Epithelial cell of prostate (primary cell): ENCODE data around the gene SYNDIG1.
"Not testable (repeated sequence)": the region's sequence is repeated elsewhere in the genome, so short reads cannot be mapped to it uniquely, and the experiment has no call there.

Experiments used
- DNase-seq: peaks from one replicate; pipeline ENCODE4 v3.0.0-alpha.2; 2011; ENCODE audit warnings: low read depth, low spot score
- H3K27ac ChIP-seq: fragments of 450-650 bp; 2 replicates; pipeline ENCODE4 v1.5.1; 2017; ENCODE audit warnings: mild to moderate bottlenecking

The SYNDIG1 gene

DNA sequence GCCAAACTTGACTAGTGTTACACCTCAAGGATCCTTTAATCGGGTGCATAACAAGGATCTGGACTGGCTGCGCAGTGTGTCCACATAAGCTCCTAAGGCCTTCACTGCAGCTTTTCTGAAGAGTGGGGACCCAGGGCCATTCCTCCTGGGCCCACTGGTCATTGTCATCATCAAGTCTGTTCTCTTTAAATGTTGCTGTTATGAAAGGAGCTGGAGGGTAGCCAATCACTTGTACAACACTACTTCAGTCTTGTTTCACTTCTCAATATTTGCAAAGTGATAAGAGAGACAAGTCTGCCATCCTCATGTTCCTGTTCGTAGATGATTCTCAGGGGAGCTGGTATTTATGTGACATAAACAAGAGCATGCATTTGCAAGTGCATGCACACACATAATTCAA is 149.8 kb downstream of the SYNDIG1 start:
- H3K27ac ChIP-seq, result no peak overlapping the region
- no peak for DNase-seq

DNA sequence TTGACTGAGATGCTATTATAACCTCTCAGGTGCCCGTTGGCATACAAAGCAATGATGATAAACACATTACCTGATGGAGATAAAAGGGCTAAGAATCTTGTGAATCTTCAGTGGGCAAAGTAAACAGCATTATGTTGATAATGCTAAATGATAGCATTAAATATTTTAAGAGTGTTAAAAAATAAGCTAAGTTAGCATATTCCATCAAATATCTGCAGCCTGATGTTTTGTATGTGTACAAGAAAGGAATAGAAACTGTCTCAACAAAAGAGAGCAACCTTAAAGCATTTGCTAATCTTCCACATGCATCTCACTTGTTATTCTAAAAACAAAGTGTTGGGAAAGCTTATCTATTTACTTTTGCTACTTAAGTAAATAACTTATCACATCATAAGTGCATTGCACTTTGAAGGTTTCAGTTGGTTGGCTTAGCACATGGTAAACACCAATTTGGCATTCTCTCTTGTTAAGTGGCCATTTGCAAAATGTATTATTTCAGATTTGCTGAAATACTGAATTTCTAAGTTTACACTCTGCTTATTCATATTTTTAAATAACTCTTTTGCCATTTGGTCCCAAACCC is 151.6 kb downstream of the SYNDIG1 start:
- H3K27ac ChIP-seq, result no peak overlapping the region
- no peak for DNase-seq

DNA sequence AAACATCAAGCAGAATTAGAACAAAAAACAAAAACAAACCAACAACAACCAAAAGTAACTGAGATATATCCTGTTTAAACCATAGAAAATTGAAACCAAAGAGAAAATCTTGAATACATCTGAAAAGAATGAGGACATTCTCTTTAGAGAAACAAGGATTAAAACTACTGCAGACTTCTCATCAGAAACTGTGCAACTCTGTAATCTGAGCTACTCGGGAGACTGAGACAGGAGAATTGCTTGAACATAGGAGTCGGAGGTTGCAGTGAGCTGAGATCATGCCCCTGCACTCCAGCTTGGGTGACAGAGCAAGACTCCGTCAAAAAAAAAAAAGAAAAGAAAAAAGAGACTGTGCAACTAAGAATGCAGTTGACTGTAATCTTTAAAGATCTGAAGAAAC is 153.4 kb downstream of the SYNDIG1 start:
- no peak for DNase-seq
- no peak overlapping the region for H3K27ac ChIP-seq

DNA sequence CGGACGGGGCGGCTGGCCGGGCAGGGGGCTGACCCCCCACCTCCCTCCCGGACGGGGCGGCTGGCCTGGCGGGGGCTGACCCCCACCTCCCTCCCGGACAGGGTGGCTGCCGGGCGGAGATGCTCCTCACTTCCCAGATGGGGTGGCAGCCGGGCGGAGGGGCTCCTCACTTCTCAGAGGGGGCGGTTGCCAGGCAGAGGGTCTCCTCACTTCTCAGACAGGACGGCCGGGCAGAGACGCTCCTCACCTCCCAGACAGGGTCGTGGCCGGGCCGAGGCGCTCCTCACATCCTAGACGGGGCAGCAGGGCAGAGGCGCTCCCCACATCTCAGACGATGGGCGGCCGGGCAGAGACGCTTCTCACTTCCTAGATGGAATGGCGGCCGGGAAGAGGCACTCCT is 156.7 kb downstream of the SYNDIG1 start:
- DNase-seq, H3K27ac ChIP-seq: not testable (repeated sequence)

DNA sequence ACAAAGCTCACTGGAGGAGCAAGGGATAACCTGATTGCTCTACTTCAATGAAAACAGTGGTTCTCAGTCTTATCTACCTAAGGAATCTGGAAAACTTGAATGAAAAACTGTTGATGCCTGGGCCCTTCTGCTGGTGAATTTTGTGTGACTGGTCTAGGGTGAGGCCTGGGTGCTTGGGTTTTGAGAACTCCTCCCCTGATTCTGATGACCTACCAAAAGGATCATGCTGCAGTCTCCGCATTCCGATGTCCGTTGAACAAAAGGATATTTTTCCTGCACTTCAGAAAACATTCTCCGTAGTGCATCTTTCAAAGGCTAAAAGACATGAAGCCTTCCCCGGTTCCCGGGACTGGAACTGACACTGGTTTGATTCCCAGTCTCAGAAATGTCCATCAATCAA is 157.9 kb downstream of the SYNDIG1 start:
- H3K27ac ChIP-seq, result no peak overlapping the region
- DNase-seq, result no peak

DNA sequence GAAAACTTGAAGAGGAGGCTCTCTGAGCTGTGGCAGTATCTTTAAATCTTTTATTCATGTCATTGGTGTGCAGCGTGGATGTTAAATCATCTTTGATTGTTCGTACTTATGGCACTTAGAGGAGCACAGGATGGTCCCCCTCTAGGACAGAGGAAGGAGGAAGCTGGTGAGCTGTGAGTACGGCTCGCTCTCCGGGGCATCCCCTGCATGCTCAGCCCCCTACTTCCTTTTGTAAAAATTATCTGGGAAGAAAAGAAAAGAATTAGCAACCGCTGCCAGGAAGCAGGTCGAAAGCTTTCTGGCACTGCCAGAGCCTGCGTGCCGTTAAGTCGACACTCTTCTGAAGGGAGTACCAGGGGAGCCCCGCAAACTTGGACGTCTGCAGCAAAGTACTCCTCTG is 158.5 kb downstream of the SYNDIG1 start:
- H3K27ac ChIP-seq, result no peak overlapping the region
- DNase-seq, result no peak

DNA sequence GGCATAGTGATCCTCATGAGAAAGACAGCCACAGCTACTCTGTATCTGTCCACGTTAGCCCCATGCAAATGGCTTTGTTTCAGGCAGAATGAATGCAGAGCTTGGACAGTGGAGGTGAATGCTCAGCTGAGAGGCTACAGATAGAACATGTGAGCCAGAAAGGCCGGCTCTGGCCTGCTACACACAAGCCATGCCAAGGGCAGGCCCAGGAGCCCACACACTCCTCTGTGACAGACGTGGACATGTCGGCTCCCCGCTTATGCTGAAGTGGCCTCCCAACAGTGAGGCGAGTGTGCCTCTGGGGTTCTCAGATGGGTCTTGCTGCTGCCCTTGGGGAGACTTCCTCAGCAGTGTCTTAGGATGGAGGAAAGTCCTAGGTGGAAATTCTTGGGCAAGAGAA is 159.6 kb downstream of the SYNDIG1 start:
- no peak overlapping the region for H3K27ac ChIP-seq
- DNase-seq, result no peak

DNA sequence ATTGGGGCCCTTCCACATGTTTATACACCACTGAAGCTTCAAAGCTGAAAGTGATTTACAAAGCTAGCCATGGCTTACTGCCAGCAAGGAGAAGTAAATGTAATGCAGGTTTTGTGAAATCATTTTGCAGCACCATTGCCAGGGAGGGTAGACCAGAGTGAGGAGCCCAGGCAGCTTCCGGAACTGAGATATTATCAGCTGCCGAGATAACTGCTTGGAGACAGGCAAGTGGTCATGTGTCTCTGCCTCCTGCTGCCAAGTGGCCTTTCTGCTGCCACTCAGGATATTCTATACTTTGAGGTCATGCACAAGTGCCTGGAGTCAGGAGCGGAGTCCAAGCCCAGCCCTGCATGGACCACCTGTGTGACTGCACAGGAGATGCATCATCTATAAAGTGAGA is 160.2 kb downstream of the SYNDIG1 start:
- no peak for DNase-seq
- no peak overlapping the region for H3K27ac ChIP-seq

DNA sequence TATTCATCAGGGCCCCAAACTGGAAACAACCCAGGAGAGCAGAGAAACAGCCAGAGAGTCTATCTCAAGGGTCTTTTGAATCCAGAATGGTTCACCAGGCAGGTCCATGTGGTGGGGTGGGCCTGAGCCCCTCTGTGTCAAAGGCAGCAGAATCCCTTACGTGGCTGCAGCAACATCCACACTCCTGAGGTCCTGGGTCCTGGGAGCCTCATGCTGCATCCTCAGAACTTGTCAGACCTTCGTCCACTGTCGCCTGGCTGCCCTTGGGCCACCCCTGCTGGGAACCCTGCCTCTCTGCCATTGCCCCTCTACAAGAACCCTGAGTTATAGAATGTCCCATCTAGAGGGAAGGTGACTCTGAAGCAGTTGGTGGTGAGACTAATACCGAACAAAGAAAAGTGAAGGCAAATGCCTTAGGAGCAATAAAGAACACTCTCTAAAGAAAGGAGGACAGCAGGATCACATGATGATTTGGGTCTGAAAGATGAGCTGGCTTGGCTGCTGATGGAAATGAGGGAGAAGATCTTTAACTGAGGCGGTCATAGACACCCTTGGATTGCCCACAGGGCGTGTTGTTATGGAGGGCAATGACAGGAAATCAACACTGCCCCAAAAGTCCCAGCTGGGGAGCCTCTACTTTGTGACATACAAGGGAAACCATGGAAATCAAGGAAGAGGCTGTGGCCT is 161.2 kb downstream of the SYNDIG1 start:
- no peak for DNase-seq
- no peak overlapping the region for H3K27ac ChIP-seq

DNA sequence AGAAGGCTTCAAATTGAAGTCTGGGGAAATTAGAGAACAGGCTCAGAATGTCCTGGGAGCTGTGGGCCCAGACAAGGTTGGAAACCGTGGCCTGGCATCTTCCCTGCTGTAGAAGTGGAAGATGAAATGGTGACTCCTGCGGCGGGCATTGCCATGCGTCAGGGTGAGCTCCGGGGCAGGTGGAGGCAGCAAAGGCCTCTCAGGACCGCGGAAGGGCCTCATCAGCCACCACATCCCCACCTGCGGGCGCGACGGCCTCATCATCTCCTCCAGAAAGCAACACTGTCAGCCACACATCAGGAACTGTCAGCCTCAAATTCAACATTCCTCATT is 161.7 kb downstream of the SYNDIG1 start:
- H3K27ac ChIP-seq, result no peak overlapping the region
- no peak for DNase-seq

DNA sequence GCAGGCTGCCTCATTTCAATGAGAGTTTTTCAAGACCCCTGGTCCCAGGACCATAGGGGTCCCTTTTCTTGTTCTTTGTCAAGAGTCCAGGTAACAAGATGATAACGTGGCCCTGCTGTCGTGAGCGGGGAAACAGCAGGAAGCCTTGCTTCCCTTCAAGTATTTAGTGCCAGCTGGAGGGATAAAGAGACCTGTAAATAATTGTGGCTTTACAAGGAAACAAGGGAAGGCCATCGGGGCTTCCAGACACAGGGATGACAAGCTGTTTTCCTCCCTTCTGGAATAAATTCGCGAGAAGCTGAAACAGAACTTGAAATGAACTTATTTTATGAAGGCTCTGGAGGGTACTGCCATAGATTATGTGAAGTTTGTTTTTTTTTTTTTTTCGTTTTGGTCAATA is 163.2 kb downstream of the SYNDIG1 start:
- H3K27ac ChIP-seq, result no peak overlapping the region
- no peak for DNase-seq

DNA sequence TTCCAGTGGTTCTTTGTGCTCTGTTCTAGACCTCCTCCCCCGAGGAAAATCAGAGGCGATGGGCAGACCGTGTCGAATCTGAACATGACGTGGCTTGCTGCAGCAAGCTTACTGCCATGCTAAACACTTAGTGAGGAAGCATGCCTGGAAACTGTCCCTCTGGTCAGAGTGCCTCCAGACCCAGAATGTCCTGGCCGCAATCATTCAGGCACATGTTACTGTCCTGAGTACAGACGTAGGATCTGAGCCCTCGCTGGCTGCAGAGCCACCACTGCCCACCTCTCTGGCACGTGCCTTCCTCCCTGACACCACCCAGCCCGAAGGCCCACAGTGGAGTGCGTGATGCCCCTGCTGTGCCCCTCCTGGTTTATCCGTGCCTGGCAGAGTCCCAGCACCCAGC is 163.6 kb downstream of the SYNDIG1 start:
- no peak overlapping the region for H3K27ac ChIP-seq
- no peak for DNase-seq

DNA sequence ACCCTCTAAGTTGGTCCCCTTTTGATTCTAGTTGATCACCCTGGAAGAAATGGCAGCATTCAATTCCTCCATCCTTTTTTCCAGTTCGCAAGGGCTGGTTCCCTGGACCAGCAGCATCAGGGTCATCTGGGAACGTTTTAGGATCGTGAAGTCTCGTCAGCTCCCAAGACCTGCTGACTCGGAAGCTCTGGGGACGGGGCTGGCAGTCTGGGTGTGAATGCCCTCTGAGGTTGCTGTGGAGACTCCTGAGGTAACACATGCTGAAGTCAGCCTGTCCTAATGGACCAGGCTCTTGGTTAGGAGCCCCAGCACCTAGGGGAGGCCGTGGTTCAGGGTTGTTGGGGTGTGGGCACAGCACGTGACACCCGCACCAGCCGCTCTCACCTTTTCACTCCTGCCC is 164.1 kb downstream of the SYNDIG1 start:
- H3K27ac ChIP-seq, result no peak overlapping the region
- no peak for DNase-seq

DNA sequence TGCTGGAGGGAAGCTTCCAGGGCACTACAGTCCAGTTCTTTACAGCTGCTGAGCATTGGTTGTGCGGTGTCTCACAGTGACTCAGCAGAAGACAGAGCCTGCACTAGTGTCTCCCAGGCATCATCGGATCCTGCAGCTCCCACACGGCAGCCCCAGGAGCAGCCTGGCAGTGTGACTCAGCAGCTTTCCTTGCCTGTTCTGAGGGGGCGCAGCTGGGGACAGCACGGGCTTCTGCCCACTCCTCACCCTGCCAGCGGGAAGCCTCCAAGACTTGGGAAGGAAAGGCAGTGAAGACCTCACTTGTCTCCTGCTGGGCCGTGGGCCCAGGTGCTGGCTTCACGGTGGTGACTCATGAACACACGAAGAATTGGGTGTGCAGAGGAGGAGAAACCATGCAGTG is 165.4 kb downstream of the SYNDIG1 start:
- no peak for DNase-seq

DNA sequence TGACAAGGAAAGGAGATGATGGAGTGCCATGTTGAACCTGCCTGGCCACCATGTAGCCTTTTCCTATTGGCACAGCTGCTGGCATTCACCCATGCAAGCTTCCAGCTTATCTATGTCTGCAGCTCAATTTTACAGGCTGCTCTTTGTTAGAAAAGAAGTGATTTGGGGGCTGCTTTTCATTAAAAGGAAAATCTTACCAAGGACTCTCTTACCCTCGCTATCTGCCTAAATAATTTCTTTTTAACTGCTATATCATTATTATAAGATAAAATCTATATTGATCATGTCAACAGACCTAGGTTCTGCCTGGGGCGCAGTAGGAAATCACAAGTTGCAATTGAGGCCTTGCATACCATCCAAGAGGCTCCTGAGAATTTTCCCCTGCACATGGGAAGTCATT is 167.2 kb downstream of the SYNDIG1 start:
- DNase-seq, result no peak
- H3K27ac ChIP-seq, result no peak overlapping the region

More for the DNA sequence above, 165.4 kb downstream of the SYNDIG1 start:
- no peak overlapping the region for H3K27ac ChIP-seq

DNA sequence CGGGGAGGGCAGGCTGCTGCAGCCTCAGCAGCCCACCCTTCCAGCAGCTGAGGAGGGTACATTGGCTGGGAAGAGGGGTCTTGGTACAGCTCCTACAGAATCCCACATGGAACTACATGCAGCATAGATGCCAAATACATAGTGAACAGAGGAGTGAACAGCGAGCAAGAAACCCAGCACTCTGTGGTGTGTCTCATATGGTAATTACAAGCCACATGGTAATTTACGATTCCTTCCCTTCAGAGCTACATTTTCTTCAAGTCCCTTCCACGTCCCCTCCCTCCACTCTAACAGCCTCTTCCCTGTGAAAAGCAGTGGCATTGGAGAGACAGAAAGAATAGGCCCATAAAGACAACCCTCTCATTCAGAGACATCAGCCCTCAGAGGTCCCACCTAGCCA is 167.7 kb downstream of the SYNDIG1 start:
- no peak overlapping the region for H3K27ac ChIP-seq
- DNase-seq, result no peak

DNA sequence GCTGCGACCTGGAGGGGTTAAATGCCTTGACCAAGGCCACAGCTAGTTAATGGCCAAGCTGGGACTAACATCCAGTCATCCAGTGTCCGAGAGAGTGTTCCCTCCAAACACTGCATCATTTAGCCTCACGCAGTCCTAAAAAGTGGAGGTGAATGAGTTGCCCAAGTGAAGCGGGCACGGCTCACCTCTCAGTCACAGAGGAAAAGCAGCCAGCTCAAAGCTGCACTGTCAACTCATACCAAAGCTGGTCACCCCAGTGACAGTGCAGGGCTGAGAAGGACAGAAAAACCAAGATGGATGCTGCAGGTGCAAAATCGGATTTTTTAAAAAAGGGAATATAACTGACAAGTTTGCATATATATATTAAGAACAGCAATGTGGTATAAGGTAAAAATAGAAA is 168.5 kb downstream of the SYNDIG1 start:
- no peak for DNase-seq

DNA sequence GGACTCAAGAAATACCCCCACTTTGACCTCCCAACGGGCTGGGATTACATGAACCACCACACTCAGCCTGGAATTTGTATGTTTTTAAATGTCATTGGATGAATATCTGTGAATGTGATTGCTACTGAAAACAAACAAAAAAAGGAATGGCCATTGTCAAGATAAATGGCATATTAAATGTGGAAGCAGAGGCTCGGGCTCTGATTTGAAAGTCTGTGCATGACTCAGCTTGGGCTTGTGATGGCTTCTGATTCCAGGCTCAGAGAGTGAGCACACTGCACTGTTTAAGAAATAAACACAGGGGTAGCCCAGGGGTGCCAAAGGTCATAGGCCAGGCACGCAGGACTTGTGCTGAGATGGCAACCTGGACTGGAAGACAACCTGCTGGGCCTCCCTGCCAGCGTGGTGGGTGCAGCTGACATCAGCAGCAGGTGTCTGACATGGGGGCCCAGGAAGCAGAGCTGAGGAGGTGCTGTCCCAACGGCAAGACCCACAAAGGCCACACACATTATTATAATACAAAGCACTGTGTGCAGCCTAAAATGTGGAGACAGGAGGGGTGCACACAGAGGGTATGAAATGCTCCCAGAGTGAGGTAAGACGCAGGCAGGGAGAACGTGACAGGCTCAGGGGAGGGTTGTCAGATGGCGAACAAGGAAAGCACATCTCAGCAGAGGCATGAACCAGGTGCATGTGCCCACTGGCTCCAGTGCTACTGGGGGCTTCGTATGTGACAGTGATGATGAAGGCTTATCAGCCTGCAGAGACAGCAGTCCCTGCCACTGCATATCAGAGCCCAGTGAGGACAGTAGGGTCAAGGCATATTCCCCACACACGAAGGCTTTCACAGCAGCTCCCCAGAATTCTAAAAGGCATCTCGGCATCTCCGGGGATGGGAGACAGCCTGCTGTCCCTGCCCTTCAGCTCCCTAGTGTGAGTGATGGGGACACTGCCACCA is 169.4 kb downstream of the SYNDIG1 start:
- no peak overlapping the region for H3K27ac ChIP-seq
- DNase-seq, result no peak

More for the DNA sequence above, 168.5 kb downstream of the SYNDIG1 start:
- H3K27ac ChIP-seq, result no peak overlapping the region

DNA sequence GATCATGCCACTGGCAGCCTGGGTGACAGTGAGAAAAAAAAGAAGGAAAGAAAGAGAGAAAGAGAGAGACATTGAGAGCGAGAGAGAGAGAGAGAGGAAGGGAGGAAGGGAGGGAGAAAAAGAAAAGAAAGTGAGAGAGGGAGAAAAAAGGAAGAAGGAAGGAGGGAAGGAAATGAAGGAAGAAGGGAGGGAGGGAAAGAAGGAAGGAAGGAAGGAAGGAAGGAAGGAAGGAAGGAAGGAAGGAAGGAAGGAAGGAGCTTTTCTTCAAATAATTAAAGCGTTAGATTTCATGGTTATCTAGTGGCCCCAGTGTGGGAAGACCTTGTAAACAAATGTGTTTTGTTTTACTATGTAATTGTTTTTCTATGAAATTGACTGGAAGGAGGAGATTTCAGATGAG is 170.8 kb downstream of the SYNDIG1 start:
- no peak overlapping the region for H3K27ac ChIP-seq

DNA sequence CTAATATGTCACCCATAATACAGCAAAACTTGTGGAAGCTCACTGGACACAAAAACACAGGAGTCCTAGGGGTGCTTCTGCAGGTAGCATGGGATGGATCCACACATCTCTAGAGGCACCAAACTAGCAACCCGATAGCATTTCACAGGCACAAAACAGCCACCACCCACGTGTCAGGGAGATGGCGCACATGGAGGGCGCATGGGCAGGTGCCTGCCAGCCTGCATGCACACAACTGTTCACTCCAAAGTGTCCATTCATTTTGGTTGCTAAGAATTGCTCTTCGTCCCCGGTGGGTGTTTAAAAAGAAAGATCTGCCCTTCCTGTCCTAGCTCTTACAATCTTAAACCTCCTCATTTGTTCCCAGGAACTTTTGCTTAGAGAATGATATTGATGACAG is 171.3 kb downstream of the SYNDIG1 start:
- no peak for DNase-seq
- no peak overlapping the region for H3K27ac ChIP-seq

More for the DNA sequence above, 170.8 kb downstream of the SYNDIG1 start:
- DNase-seq, result no peak
